K562 (cell line): ENCODE measurements around the gene GRIN2A. TPM values are rescaled to one million over a fixed set of nuclear protein-coding genes. Genes with fewer than 3 reads are reported as not detected.

Experiments used
- ATAC-seq: fragments of 200-7000 bp; cut with Tn5 transposase; 3 replicates; pipeline ENCODE4 v1.9.1; 2020; ENCODE audit warnings: moderate library complexity
- BruUV-seq: library from RNA; stranded (reverse); fragments of 400-500 nt; replicated peaks from 2 replicates; lab custom pipeline; 2021; lab: Mats Ljungman, UMichigan
- CTCF ChIA-PET: fragments of 300-600 bp; formaldehyde crosslinking; extraction: SDS; loops from one replicate; lab custom pipeline; 2021; ENCODE audit warnings: low intra/inter-chr PET ratio; lab: Yijun Ruan, JAX
- POLR2A ChIA-PET: fragments of 300-600, 350-650 bp; sonication (Branson Sonifier 250); formaldehyde crosslinking; extraction: SDS; loops from one replicate; lab custom pipeline; 2021; ENCODE audit warnings: antibody characterized with exemption, inconsistent platforms; lab: Yijun Ruan, JAX
- DNase-seq, 4 experiments: peaks; one replicate each; pipeline versions ENCODE4 v3.0.0 to v3.0.0-alpha.2; 2011 to 2018; ENCODE audit warnings: low spot score in 3 of 4, mixed read lengths in 3 of 4; ENCODE audit errors: extremely low read depth in 1 of 4
- FAIRE-seq: peaks from 2 replicates; lab custom pipeline; 2011; peaks lifted over from hg19 to GRCh38; lab: Jason Lieb, UNC
- H2AFZ ChIP-seq: 2 replicates; pipeline ENCODE4 v1.6.0; 2011; ENCODE audit warnings: low read depth, low read length, control low read depth, inconsistent platforms
- H3K27ac ChIP-seq: fragments of 200-600 bp; 3 replicates; pipeline ENCODE4 v1.8.0; 2011; ENCODE audit warnings: low read depth, mild to moderate bottlenecking, control low read depth, inconsistent platforms, low read length, moderate library complexity, mixed read lengths; ENCODE audit errors: extremely low read depth
- H3K27me3 ChIP-seq, 2 experiments: fragments of 300-600 bp in 1 of 2; 2 replicates in 1 of 2; 3 replicates in 1 of 2; pipeline versions ENCODE4 v1.6.0 to v1.8.0; 2011; ENCODE audit warnings: inconsistent platforms in 2 of 2, low read length in 2 of 2, mild to moderate bottlenecking in 1 of 2, mixed read lengths in 1 of 2, moderate library complexity in 1 of 2; ENCODE audit not compliant: control insufficient read depth in 2 of 2, insufficient read depth in 2 of 2
- H3K36me3 ChIP-seq: fragments of 300-600 bp; 3 replicates; pipeline ENCODE4 v1.8.0; 2011; ENCODE audit warnings: mild to moderate bottlenecking, low read length, inconsistent platforms; ENCODE audit not compliant: control insufficient read depth, insufficient read depth
- H3K4me1 ChIP-seq, 2 experiments: fragments of 200-600 bp in 1 of 2; replicated peaks in 1 of 2; 2 replicates in 1 of 2; 3 replicates in 1 of 2; pipeline versions ENCODE4 v1.5.1 to v1.8.0; 2011; ENCODE audit warnings: inconsistent platforms in 2 of 2, low read length in 2 of 2, mild to moderate bottlenecking in 1 of 2, mixed read lengths in 1 of 2, moderate library complexity in 1 of 2; ENCODE audit not compliant: control insufficient read depth in 2 of 2, insufficient read depth in 2 of 2
- H3K4me2 ChIP-seq: 2 replicates; pipeline ENCODE4 v1.6.1; 2011; ENCODE audit warnings: low read length, control low read depth, inconsistent platforms, mixed read lengths; ENCODE audit not compliant: insufficient read depth
- H3K4me3 ChIP-seq: fragments of 200-600 bp; sonication (generic), shearing (Covaris generic); 2 replicates; pipeline ENCODE4 v1.5.1; 2016; ENCODE audit warnings: control low read depth, inconsistent platforms
- H3K79me2 ChIP-seq: fragments of 200-600 bp; 3 replicates; pipeline ENCODE4 v1.8.0; 2011; ENCODE audit warnings: low read length, inconsistent platforms; ENCODE audit not compliant: control insufficient read depth, insufficient read depth
- H3K9ac ChIP-seq, 2 experiments: 2 replicates each; pipeline versions ENCODE4 v1.6.0 to v1.6.1; 2011; ENCODE audit warnings: low read depth in 2 of 2, low read length in 2 of 2, control low read depth in 1 of 2, inconsistent platforms in 1 of 2, mild to moderate bottlenecking in 1 of 2, mixed read lengths in 1 of 2; ENCODE audit not compliant: insufficient read depth in 1 of 2
- H3K9me1 ChIP-seq: one replicate; pipeline ENCODE4 v1.6.0; 2011; ENCODE audit warnings: inconsistent platforms, mild to moderate bottlenecking, low read length, moderate library complexity; ENCODE audit not compliant: control insufficient read depth, insufficient read depth
- H3K9me3 ChIP-seq: replicated peaks from 2 replicates; pipeline ENCODE4 v1.5.1; 2011; ENCODE audit warnings: low read depth, low read length, inconsistent platforms; ENCODE audit not compliant: control insufficient read depth, insufficient read depth
- H4K20me1 ChIP-seq: replicated peaks from 2 replicates; pipeline ENCODE4 v1.6.1; 2011; ENCODE audit warnings: low read length, inconsistent platforms, mixed read lengths; ENCODE audit not compliant: control insufficient read depth, insufficient read depth
- BRD4 ChIP-seq: fragments of 200-600 bp; sonication (generic); IDR thresholded peaks from 2 replicates; pipeline ENCODE4 v1.6.1; 2017; ENCODE audit warnings: inconsistent platforms
- EP300 ChIP-seq: IDR thresholded peaks from 2 replicates; pipeline ENCODE4 v1.6.1; 2012; ENCODE audit warnings: low read length, improper control_type of control experiment
- HIVEP1 ChIP-seq: fragments of 250-450 bp; sonication (Bioruptor Pico); IDR thresholded peaks from 2 replicates; pipeline ENCODE4 v1.4.0; 2020; ENCODE audit warnings: mild to moderate bottlenecking
- KLF10 ChIP-seq: fragments of 250-450 bp; sonication (Bioruptor Pico); IDR thresholded peaks from 2 replicates; pipeline ENCODE4 v1.6.1; 2021; ENCODE audit warnings: matching md5 sums
- MITF ChIP-seq: IDR thresholded peaks from 2 replicates; pipeline ENCODE4 v1.6.1; 2014; ENCODE audit warnings: antibody characterized with exemption
- NR2F6 ChIP-seq: fragments of 450-650 bp; formaldehyde crosslinking; IDR thresholded peaks from 2 replicates; pipeline ENCODE4 v1.4.0; 2020; ENCODE audit warnings: mild to moderate bottlenecking
- POLR2H ChIP-seq: IDR thresholded peaks from 2 replicates; pipeline ENCODE4 v1.6.1; 2016; ENCODE audit warnings: missing genetic modification characterization, low read depth, mild to moderate bottlenecking, control low read depth, missing compliant biosample characterization, moderate library complexity
- PURB ChIP-seq: sonication (generic); formaldehyde crosslinking; IDR thresholded peaks from 2 replicates; pipeline ENCODE4 v1.9.0; 2021; ENCODE audit warnings: low read depth, mild to moderate bottlenecking, missing genetic modification reagents
- SRSF3 ChIP-seq: fragments of 200-400 bp; formaldehyde crosslinking; IDR thresholded peaks from 2 replicates; pipeline ENCODE4 v1.6.1; 2016; ENCODE audit warnings: mild to moderate bottlenecking, low read length, moderate library complexity; ENCODE audit not compliant: insufficient read depth
- ZBTB2 ChIP-seq: fragments of 450-650 bp; IDR thresholded peaks from 2 replicates; pipeline ENCODE4 v1.6.1; 2016; ENCODE audit warnings: antibody characterized with exemption
- ZNF696 ChIP-seq: fragments of 250-450 bp; sonication (Bioruptor Pico); conservative IDR thresholded peaks from 2 replicates; pipeline ENCODE4 v1.4.0; 2020; ENCODE audit warnings: mild to moderate bottlenecking, moderate library complexity
- WGBS: fragments of 100-300 bp; shearing (Covaris generic); methylation state at CpG from one replicate; pipeline ENCODE4 v1.1.6; 2016; ENCODE audit warnings: low coverage, mixed read lengths; ENCODE audit not compliant: insufficient coverage; ENCODE audit errors: missing lambda C conversion rate; 5-methylcytosine and 5-hydroxymethylcytosine counted together
- in situ Hi-C: fragments of 300-500 bp; cut with MboI; formaldehyde crosslinking; loops from 4 replicates; pipeline ENCODE4 v1.15.0; 2018; ENCODE audit warnings: inconsistent platforms, mixed read lengths
- intact Hi-C: fragments of 100-400 bp; cut with micrococcal nuclease; formaldehyde crosslinking; loops from 2 replicates; pipeline ENCODE4 v1.14.2; 2022
- polyA plus RNA-seq, 8 experiments: library from polyadenylated mRNA; depleted of rRNA in 4 of 8; stranded (reverse) in 5 of 8; unstranded in 3 of 8; fragments of >200 nt; fragmentation: Nextera tagmentation in 2 of 8; fragmentation: Illumina TruSeq in 1 of 8; extraction: Ambion mirVana in 2 of 8; extraction: Trizol in 1 of 8; gene quantifications; 2 replicates each; pipeline versions ENCODE4 v1.2.1 to v1.2.3, GENCODE V29; 2011 to 2014; ENCODE audit warnings: inconsistent platforms in 1 of 8, missing spikeins in 1 of 8
- total RNA-seq, 7 experiments: library from RNA; depleted of rRNA in 6 of 7; stranded (reverse); fragments of >200 nt in 6 of 7; fragmentation: Illumina TruSeq in 2 of 7; extraction: Trizol in 2 of 7; gene quantifications; 2 replicates each; pipeline versions ENCODE4 v1.2.1 to v1.2.3, GENCODE V29; 2011 to 2021; ENCODE audit warnings: low replicate concordance in 1 of 7

Gene GRIN2A
- total and polyA plus RNA-seq, 9 of the 15 experiments (the other 6 are each of a cell fraction or from before 2014, with no cell fraction given): not detected

DNA sequence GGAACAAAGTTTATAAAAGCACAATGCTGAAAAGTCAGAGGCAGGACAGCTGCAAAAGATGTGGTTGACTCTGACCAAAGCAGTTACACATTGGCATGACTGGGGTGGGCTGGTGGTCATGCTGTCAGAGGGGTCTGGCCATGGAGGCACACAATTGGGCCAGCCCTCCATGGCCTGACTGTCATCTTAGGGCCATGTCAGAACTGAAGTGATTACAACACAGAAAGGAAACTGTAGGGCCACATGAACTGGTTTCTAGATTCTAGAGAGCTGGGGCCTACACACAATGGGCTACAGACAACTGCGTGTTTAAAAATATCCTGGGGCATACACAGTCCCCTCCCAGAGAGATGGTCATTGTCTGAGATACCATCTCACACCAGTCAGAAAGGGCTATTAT, 380.6 kb downstream of the GRIN2A start:
- no peak for ATAC-seq

More for the DNA sequence above, 380.6 kb downstream of the GRIN2A start:
- no peak overlapping the region for H2AFZ ChIP-seq
- in situ Hi-C loops: no loop called here
- H3K36me3 ChIP-seq: no peaks in the 10 kb centered on the region
- DNase-seq (no peak), FAIRE-seq (no peak)
- H3K9me1 ChIP-seq: no peaks in the 10 kb centered on the region
- no peak overlapping the region for H3K9ac ChIP-seq
- H3K4me1 ChIP-seq: no peaks in the 10 kb centered on the region
- H3K9me3 ChIP-seq: no peaks in the 10 kb centered on the region
- intact Hi-C loops: no loop called here
- H4K20me1 ChIP-seq: no peaks in the 10 kb centered on the region
- no peak overlapping the region for H3K4me3 ChIP-seq
- H3K27me3 ChIP-seq: peaks cover 0 to 12% of the 10 kb centered on the region in 2 experiments; a peak in 1 of 5 replicates
- no peak for TF ChIP-seq HIVEP1 (CRISPR knock-in tag)
- no peak for TF ChIP-seq POLR2H (tag)
- no peak for TF ChIP-seq KLF10 (CRISPR knock-in tag)
- no peak for TF ChIP-seq NR2F6 (CRISPR knock-in tag)
- TF ChIP-seq MITF: no peak
- TF ChIP-seq ZBTB2: no peak
- no peak for TF ChIP-seq ZNF696 (CRISPR knock-in tag)
- TF ChIP-seq BRD4: no peak
- TF ChIP-seq SRSF3: no peak
- no peak for TF ChIP-seq EP300
- TF ChIP-seq PURB (CRISPR knock-in tag): no peak
- TF ChIP-seq, all 486 proteins: peak for 0
- CTCF ChIA-PET: no interaction called here
- Histone ChIP-seq H3K79me2 (no peaks in the 10 kb centered on the region), H3K4me2 (no peak overlapping the region), H3K27ac (no peak overlapping the region)
- no TSS peak for BruUV-seq
- WGBS: 0% methylated on average over 1 of the region's 1 CpG
- POLR2A ChIA-PET: no interaction called here
